H1 (cell line): ENCODE results near the gene MBP. TPM values are rescaled to one million over a fixed set of nuclear protein-coding genes. Genes with fewer than 3 reads are reported as not detected.

ENCODE experiments used
- CTCF ChIA-PET: fragments of 300-600 bp; sonication (Branson Sonifier 250); formaldehyde crosslinking; loops from one replicate; lab custom pipeline; 2021; ENCODE audit not compliant: partially characterized antibody; lab: Charles Lee
- POLR2A ChIA-PET: fragments of 300-600 bp; sonication (Branson Sonifier 250); formaldehyde crosslinking; loops from one replicate; lab custom pipeline; 2021; ENCODE audit warnings: inconsistent platforms; ENCODE audit not compliant: partially characterized antibody; lab: Charles Lee
- DNase-seq, 2 experiments: peaks; one replicate each; pipeline versions ENCODE4 v3.0.0 to v3.0.0-alpha.2; 2010 to 2022; ENCODE audit warnings: low spot score in 2 of 2, low read depth in 1 of 2, mixed read lengths in 1 of 2
- FAIRE-seq: peaks from 2 replicates; lab custom pipeline; 2011; peaks lifted over from hg19 to GRCh38; lab: Jason Lieb, UNC
- H2AFZ ChIP-seq: 2 replicates; pipeline ENCODE4 v1.8.1; 2012; ENCODE audit warnings: low read length, inconsistent platforms
- H2AK5ac ChIP-seq: 2 replicates; pipeline ENCODE4 v1.6.1; 2013; ENCODE audit warnings: low read depth, low read length
- H2BK120ac ChIP-seq: replicated peaks from 2 replicates; pipeline ENCODE3; 2013; ENCODE audit warnings: low read depth, low read length, inconsistent platforms
- H2BK12ac ChIP-seq: 2 replicates; pipeline ENCODE4 v1.6.1; 2013; ENCODE audit warnings: low read depth, low read length
- H2BK15ac ChIP-seq: 2 replicates; pipeline ENCODE4 v1.6.1; 2013; ENCODE audit warnings: low read length
- H2BK20ac ChIP-seq: 2 replicates; pipeline ENCODE4 v1.6.1; 2013; ENCODE audit warnings: low read length
- H2BK5ac ChIP-seq: 2 replicates; pipeline ENCODE4 v1.6.1; 2013; ENCODE audit warnings: low read depth, low read length
- H3K14ac ChIP-seq: 2 replicates; pipeline ENCODE4 v1.6.1; 2013; ENCODE audit warnings: inconsistent platforms; ENCODE audit not compliant: insufficient read length
- H3K18ac ChIP-seq: 2 replicates; pipeline ENCODE4 v1.6.1; 2013; ENCODE audit warnings: low read length; ENCODE audit errors: extremely low read depth
- H3K23ac ChIP-seq: 2 replicates; pipeline ENCODE4 v1.6.1; 2013; ENCODE audit warnings: inconsistent platforms; ENCODE audit not compliant: insufficient read length
- H3K23me2 ChIP-seq: 2 replicates; pipeline ENCODE4 v1.6.1; 2013; ENCODE audit warnings: low read depth, low read length
- H3K27ac ChIP-seq: 2 replicates; pipeline ENCODE4 v1.6.1; 2011; ENCODE audit warnings: low read depth, low read length, inconsistent platforms
- H3K27me3 ChIP-seq, 4 experiments: replicated peaks in 1 of 4; 1 replicate in 1 of 4; 2 replicates in 3 of 4; pipeline versions ENCODE4 v1.6.1 to v1.8.1; 2011 to 2013; ENCODE audit warnings: low read length in 3 of 4, mild to moderate bottlenecking in 3 of 4, inconsistent platforms in 2 of 4, mixed read lengths in 2 of 4, moderate library complexity in 1 of 4; ENCODE audit not compliant: control insufficient read depth in 3 of 4, insufficient read depth in 3 of 4; ENCODE audit errors: extremely low read depth in 1 of 4
- H3K36me3 ChIP-seq, 4 experiments: 2 replicates each; pipeline versions ENCODE4 v1.6.1 to v1.8.1; 2011 to 2013; ENCODE audit warnings: mild to moderate bottlenecking in 4 of 4, low read length in 3 of 4, moderate library complexity in 2 of 4, control low read depth in 1 of 4, inconsistent platforms in 1 of 4; ENCODE audit not compliant: insufficient read depth in 4 of 4, control insufficient read depth in 2 of 4
- H3K4ac ChIP-seq: replicated peaks from 2 replicates; pipeline ENCODE3; 2013; ENCODE audit warnings: low read length, low read depth, mixed read lengths, inconsistent platforms; ENCODE audit not compliant: insufficient read length
- H3K4me1 ChIP-seq, 4 experiments: replicated peaks in 1 of 4; 1 replicate in 1 of 4; 2 replicates in 3 of 4; pipeline versions ENCODE4 v1.6.1 to v1.8.1; 2011 to 2013; ENCODE audit warnings: low read length in 3 of 4, inconsistent platforms in 2 of 4, mixed read lengths in 1 of 4; ENCODE audit not compliant: insufficient read depth in 4 of 4, control insufficient read depth in 3 of 4
- H3K4me2 ChIP-seq, 2 experiments: 2 replicates each; pipeline versions ENCODE4 v1.6.1 to v1.8.1; 2011 to 2013; ENCODE audit warnings: low read depth in 2 of 2, low read length in 2 of 2, control low read depth in 1 of 2, inconsistent platforms in 1 of 2, mild to moderate bottlenecking in 1 of 2; ENCODE audit not compliant: insufficient read depth in 1 of 2
- H3K4me3 ChIP-seq, 4 experiments: fragments of 200-600, 300-600 bp in 1 of 4; sonication (generic), shearing (Covaris generic), sonication (Bioruptor Twin) in 1 of 4; 2 replicates each; pipeline versions ENCODE4 v1.5.1 to v1.8.1; 2011 to 2016; ENCODE audit warnings: low read length in 4 of 4, low read depth in 3 of 4, control low read depth in 2 of 4, inconsistent platforms in 2 of 4, mild to moderate bottlenecking in 2 of 4, mixed read lengths in 1 of 4, moderate library complexity in 1 of 4; ENCODE audit not compliant: insufficient read depth in 2 of 4; ENCODE audit errors: extremely low read depth in 1 of 4
- H3K56ac ChIP-seq: replicated peaks from 2 replicates; pipeline ENCODE3; 2013; ENCODE audit warnings: low read depth, mild to moderate bottlenecking, mixed read lengths, low read length, inconsistent platforms; ENCODE audit not compliant: insufficient read length
- H3K79me1 ChIP-seq: 2 replicates; pipeline ENCODE4 v1.6.1; 2013; ENCODE audit warnings: low read depth, low read length, control low read depth
- H3K79me2 ChIP-seq, 2 experiments: 2 replicates each; pipeline versions ENCODE4 v1.6.1 to v1.8.1; 2012 to 2013; ENCODE audit warnings: low read length in 2 of 2, mild to moderate bottlenecking in 2 of 2, inconsistent platforms in 1 of 2; ENCODE audit not compliant: insufficient read depth in 2 of 2, control insufficient read depth in 1 of 2
- H3K9ac ChIP-seq, 4 experiments: replicated peaks in 1 of 4; 1 replicate in 1 of 4; 2 replicates in 3 of 4; pipeline versions ENCODE4 v1.6.1 to v1.8.1; 2011 to 2013; ENCODE audit warnings: low read depth in 3 of 4, low read length in 3 of 4, control low read depth in 2 of 4, mild to moderate bottlenecking in 2 of 4, moderate library complexity in 2 of 4, inconsistent platforms in 1 of 4; ENCODE audit errors: extremely low read depth in 1 of 4
- H3K9me3 ChIP-seq, 2 experiments: 2 replicates each; pipeline versions ENCODE4 v1.6.1 to v1.8.1; 2012 to 2013; ENCODE audit warnings: mild to moderate bottlenecking in 2 of 2, moderate library complexity in 2 of 2, control low read depth in 1 of 2, inconsistent platforms in 1 of 2, low read depth in 1 of 2, low read length in 1 of 2, mixed read lengths in 1 of 2; ENCODE audit not compliant: insufficient read depth in 2 of 2
- H4K20me1 ChIP-seq, 2 experiments: replicated peaks in 1 of 2; 2 replicates each; pipeline versions ENCODE3 to v1.8.1; 2011 to 2013; ENCODE audit warnings: inconsistent platforms in 2 of 2, low read length in 2 of 2, mild to moderate bottlenecking in 1 of 2; ENCODE audit not compliant: insufficient read depth in 2 of 2, control insufficient read depth in 1 of 2
- H4K5ac ChIP-seq: 2 replicates; pipeline ENCODE4 v1.6.1; 2013; ENCODE audit warnings: low read length, low read depth, mixed read lengths, inconsistent platforms; ENCODE audit not compliant: insufficient read length
- H4K8ac ChIP-seq: 2 replicates; pipeline ENCODE4 v1.8.0; 2013; ENCODE audit warnings: mild to moderate bottlenecking, moderate library complexity, low read length, inconsistent platforms; ENCODE audit not compliant: insufficient read depth; ENCODE audit errors: extremely low read depth
- H4K91ac ChIP-seq: replicated peaks from 2 replicates; pipeline ENCODE3; 2013; ENCODE audit warnings: low read length, mixed read lengths, inconsistent platforms; ENCODE audit not compliant: insufficient read length
- NRF1 ChIP-seq: IDR thresholded peaks from 2 replicates; pipeline ENCODE4 v1.6.1; 2011; ENCODE audit warnings: mild to moderate bottlenecking, low read depth, low read length, improper control_type of control experiment
- WGBS, 2 experiments: shearing (Covaris generic) in 1 of 2; methylation state at CpG; one replicate each; pipeline versions ENCODE4 v1.1.6 to v1.1.7; 2013 to 2015; ENCODE audit warnings: low lambda C conversion rate in 2 of 2, mixed read lengths in 2 of 2, inconsistent platforms in 1 of 2, low coverage in 1 of 2, missing lambda C conversion rate in 1 of 2; ENCODE audit not compliant: insufficient replicate concordance in 2 of 2, insufficient coverage in 1 of 2, insufficient read length in 1 of 2; ENCODE audit errors: extremely low coverage in 1 of 2, missing lambda C conversion rate in 1 of 2; 5-methylcytosine and 5-hydroxymethylcytosine counted together
- polyA plus RNA-seq, 7 experiments: library from polyadenylated mRNA; depleted of rRNA in 3 of 7; stranded (reverse) in 5 of 7; unstranded in 2 of 7; fragments of >200 nt in 5 of 7; fragments of 200-250 nt in 2 of 7; gene quantifications; 1 replicate in 5 of 7; 2 replicates in 1 of 7; 4 replicates in 1 of 7; pipeline versions ENCODE4 v1.2.1 to v1.2.3, GENCODE V29; 2011 to 2013; ENCODE audit warnings: missing spikeins in 2 of 7, mixed read lengths in 2 of 7
- total RNA-seq: library from RNA; stranded (reverse); fragmentation: NEBNext Ultra II Directional; extraction: Animal tissue kit (Norgen Biotek cat#: 25700); gene quantifications from 2 replicates; pipeline ENCODE4 v1.2.1, GENCODE V29; 2021

MBP gene
- total and polyA plus RNA-seq, 2 of the 8 experiments (the other 6 are each of a cell fraction or from before 2014, with no cell fraction given) = 7.7 to 19.2 TPM

DNA sequence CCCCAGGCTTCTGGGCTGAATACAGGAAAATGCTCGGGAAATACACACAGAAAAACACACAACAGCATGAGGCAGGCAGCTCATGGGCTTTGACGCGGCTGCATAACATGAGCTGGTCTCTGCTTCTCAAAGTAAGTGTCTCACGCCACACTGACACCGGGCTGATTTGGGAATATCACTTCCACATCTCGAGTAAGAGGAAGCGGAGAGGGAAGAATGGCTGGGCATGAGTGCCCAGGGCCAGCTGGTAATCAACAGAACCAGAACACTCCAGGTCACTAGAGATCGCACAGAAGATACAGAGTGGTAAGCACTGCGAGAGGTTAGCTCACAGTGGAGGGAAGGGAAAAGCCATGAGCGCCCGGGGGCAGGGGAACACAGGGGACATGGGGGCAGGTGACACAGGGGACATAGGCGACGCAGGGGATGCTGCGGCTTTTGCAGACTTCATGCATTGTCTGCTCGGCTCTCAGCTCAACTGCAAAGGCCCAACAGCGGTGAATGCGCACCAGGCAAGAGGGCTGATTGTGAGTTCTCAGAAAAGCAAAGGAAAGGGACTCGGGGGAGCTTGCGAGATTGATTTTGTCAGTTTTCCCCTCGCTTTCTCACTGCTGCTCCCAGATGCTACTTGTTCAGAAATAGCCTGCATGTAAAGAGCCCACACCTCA lies 141.4 kb downstream of the MBP start:
- H3K14ac ChIP-seq = no peak overlapping the region
- H3K23ac ChIP-seq = no peak overlapping the region
- no peak overlapping the region for H3K4ac ChIP-seq
- no peaks in the 10 kb centered on the region for H3K9me3 ChIP-seq
- H3K27me3 ChIP-seq = no peaks in the 10 kb centered on the region
- FAIRE-seq = no peak
- H2AK5ac ChIP-seq = no peak overlapping the region
- H2BK12ac ChIP-seq = no peak overlapping the region
- no peak overlapping the region for H3K18ac ChIP-seq
- no peak overlapping the region for H3K27ac ChIP-seq
- no peak overlapping the region for H2BK120ac ChIP-seq
- H2BK5ac ChIP-seq = no peak overlapping the region
- no peaks in the 10 kb centered on the region for H3K23me2 ChIP-seq
- H3K36me3 ChIP-seq = no peaks in the 10 kb centered on the region
- ChIA-PET POLR2A (interaction anchor here (0.6 kb wide), 1 partner anchor 9 kb away, joined by 3 read pairs; no protein-coding TSS in a partner anchor), CTCF (interaction anchor here (0.6 to 3.8 kb wide), 12 partner anchors 9 to 869 kb away, joined by 3 to 38 read pairs (median 4); no protein-coding TSS in a partner anchor)
- H4K20me1 ChIP-seq = no peaks in the 10 kb centered on the region
- no peak overlapping the region for H2BK15ac ChIP-seq
- no peak for DNase-seq
- H4K8ac ChIP-seq = peak overlapping the region; percentile 17; the same call in 1 of the 2 replicates
- no peak overlapping the region for H3K4me2 ChIP-seq
- H4K5ac ChIP-seq = no peak overlapping the region
- no peak overlapping the region for H3K9ac ChIP-seq
- no peaks in the 10 kb centered on the region for H3K79me2 ChIP-seq
- H2BK20ac ChIP-seq = no peak overlapping the region
- no peaks in the 10 kb centered on the region for H3K79me1 ChIP-seq
- no peak overlapping the region for H3K56ac ChIP-seq
- peaks cover 0 to 9% (median 5%) of the 10 kb centered on the region in 4 experiments; a peak in 5 of 7 replicates for H3K4me1 ChIP-seq
- H2AFZ ChIP-seq = no peak overlapping the region
- H3K4me3 ChIP-seq = no peak overlapping the region
- 91% methylated on average over 20 of the region's 20 CpGs; no CpG with 5 or more reads in 1 of the 2 experiments for WGBS, 2 experiments
- H4K91ac ChIP-seq = no peak overlapping the region
- TF ChIP-seq NRF1 = no peak
